HG02970 (cell line): ENCODE measurements around the gene PBX4.

ENCODE experiments used
- ATAC-seq: cut with Tn5 transposase; IDR thresholded peaks from one replicate; pipeline ENCODE4 v1.9.1; 2021; ENCODE audit warnings: mild to moderate bottlenecking, moderate library complexity, moderate number of reproducible peaks; ENCODE audit not compliant: unreplicated experiment, low FRiP score

PBX4 gene

GRCh38 chr19:19529783-19530422 is 88.6 kb downstream of the PBX4 start:
- ATAC-seq = no peak

DNA sequence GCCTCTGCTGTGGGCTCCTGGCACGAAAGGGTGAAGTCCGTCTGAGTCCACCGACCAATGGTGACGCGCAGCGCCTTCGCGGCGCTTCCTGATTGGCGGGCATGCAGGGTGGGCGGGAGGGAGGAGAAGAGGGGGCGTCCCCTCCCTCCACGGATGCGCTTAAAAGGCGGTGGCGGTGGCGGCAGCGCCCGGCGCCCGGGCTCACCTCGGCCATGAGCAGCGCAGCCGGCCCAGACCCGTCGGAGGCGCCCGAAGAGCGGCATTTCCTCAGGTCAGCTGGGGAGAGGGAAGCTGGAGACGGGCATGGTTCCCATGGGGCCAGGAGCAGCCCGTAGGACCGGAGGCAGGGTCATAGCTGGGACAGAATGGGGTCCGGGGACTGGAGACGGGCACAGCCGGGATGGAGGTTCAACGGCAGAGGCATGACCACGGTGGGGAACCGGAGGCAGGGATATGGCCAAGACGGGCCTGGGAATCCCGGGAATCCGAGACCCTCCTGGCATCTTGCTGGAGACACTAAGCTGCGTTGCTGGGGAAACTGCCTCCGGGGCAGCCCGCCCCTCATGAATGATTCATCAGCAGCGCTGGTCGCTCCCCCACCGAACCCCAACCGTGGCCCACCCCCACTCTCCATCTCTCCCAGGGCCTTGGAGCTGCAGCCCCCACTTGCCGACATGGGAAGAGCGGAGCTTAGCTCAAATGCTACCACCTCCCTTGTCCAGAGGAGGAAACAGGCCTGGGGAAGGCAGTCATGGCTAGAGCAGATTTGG is 89.6 kb downstream of the PBX4 start, which contains the start of gene YJEFN3:
Gene YJEFN3 (plus strand): TSS at position 191 of the 770 bp plus-strand sequence. CDS start 22 bp downstream, at position 213.
- ATAC-seq = no peak

GRCh38 chr19:19527674-19528625 is 90.5 kb downstream of the PBX4 start:
- no peak for ATAC-seq

DNA sequence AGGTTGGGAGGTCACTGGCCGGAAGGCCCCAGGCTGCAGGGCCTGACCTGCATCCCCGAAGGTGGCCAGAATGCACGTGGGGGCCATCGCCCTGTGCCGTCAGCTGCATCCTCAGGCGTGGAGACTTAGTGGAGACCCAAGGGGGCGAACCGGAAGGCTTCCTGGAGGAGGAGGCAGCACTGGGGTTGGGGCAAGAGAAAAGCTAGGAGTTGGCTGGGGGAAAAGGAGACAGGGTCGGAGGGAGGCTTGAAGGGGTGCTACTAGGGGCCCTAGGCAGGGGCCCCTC is 91.2 kb downstream of the PBX4 start:
- ATAC-seq = no peak

GRCh38 chr19:19526581-19527370 is 91.7 kb downstream of the PBX4 start:
- ATAC-seq = no peak

- ATAC-seq = no peak
Measured at GRCh38 chr19:19525611-19526380, 92.7 kb downstream of the PBX4 start.

GRCh38 chr19:19524053-19524452 is 94.4 kb downstream of the PBX4 start:
- no peak for ATAC-seq

GRCh38 chr19:19523177-19523576 is 95.3 kb downstream of the PBX4 start:
- no peak for ATAC-seq

GRCh38 chr19:19520989-19521388 is 97.5 kb downstream of the PBX4 start:
- no peak for ATAC-seq

DNA sequence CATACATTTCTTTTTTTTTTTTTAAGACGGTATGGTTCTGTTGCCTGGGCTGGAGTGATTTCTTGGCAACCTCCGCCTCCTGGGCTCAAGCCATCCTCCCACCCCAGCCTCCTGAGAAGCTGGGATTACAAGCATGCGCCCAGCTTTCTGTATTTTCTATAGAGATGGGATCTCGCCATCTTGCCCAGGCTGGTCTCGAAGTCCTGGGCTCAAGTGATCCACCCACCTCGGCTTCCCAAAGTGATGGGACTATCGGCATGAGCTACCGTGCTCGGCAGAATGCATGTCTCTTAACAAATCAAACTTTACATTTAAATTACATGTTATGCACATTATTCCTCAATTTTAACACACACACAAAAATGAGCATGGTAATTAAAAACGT is 101.3 kb downstream of the PBX4 start:
- ATAC-seq = no peak

DNA sequence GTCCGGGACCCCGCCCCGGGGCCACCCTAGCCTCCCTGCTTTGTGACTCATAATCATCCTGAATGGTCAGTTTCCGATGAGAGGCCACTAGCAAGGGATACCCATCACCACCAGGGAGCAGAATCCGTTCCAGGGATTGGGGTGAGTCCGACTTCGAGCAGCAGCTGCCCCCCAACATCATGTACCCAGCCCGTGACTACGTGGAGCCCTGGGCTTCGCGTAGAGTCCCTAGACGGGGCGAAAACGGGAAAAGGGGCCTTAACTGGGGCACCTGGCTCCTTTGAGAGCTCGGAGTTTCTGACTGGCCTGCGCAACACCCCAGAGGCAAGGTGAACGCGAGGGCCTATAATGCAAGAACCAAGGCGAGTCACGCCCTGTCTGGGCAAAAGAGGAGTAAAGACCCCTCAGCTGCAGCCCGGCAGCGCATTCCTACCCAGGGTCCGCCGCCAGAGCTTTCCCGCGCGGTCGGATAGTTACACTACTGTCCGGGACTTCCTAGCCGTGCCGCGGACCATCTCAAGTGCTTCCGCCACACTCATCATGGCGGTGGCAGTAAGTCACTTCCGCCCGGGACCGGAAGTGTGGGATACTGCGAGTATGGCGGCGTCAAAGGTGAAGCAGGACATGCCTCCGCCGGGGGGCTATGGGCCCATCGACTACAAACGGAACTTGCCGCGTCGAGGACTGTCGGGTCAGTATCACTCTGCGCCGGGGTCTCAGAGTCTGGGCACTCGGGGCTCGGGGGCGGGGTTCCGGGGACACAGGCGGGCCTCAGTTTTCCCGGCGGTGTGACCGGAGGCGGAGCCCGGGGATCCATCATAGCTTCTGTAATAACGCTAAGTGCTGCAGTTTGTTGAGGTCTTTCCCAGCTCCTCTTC is 102.6 kb downstream of the PBX4 start, which contains the start of gene NDUFA13:
Gene NDUFA13 (plus strand): TSS at position 584 of the 878 bp plus-strand sequence. CDS start 14 bp downstream, at position 598.
- ATAC-seq = peak; percentile 90

- no peak for ATAC-seq
Measured at GRCh38 chr19:19514881-19515641, 103.4 kb downstream of the PBX4 start, which contains the start of gene TSSK6. TSSK6 (minus strand) TSS chr19:19515548; CDS start chr19:19515427, 121 bp downstream.

DNA sequence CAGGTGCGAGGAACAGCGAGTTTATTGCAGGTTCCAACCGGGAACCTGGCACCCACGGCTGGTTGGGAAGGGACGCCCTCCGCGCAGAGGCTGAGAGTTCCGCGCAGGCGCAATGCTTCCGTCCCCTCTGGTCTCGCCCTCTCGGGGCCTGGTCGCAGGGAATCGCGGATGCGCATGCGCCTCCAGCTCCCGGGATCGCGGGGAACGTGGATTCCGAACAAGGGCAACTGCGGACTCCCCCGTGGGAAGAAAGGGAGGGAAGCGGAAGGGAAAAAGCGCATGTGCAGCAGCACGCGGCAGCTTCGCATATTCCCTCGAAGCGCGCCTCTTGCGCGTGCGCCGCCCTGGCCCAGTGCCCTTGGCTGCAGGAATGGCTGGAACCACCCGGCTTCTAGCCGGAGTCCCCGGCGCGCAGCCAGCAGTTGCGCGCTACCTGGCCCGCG is 104.3 kb downstream of the PBX4 start:
- ATAC-seq = no peak

DNA sequence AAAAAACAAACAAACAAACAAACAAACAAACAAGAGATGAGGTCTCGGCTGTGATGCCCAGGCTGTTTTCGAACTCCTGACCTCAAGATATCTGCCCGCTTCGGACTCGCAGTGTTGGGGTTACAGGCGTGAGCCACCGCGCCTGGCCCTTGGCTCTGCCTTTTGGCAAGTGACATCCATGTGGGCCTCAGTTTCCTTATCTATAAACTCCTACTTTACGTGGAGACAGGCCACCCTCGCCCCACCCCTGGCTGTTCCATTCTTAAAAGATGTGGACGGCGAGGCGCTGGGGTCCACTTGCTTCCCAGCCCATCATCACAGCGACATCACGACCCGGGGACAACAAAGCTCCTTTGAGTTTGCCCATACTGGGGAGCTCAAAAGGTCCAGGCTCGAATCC is 104.8 kb downstream of the PBX4 start:
- ATAC-seq = no peak
